HG03025 (cell line): ENCODE results near the gene OR1A2.
"Not testable (repeated sequence)": the region's sequence is repeated elsewhere in the genome, so short reads cannot be mapped to it uniquely, and the experiment has no call there.

Source experiments
- ATAC-seq: cut with Tn5 transposase; IDR thresholded peaks from one replicate; pipeline ENCODE4 v1.9.1; 2021; ENCODE audit warnings: mild to moderate bottlenecking, moderate library complexity; ENCODE audit not compliant: unreplicated experiment, low FRiP score

OR1A2 gene

DNA sequence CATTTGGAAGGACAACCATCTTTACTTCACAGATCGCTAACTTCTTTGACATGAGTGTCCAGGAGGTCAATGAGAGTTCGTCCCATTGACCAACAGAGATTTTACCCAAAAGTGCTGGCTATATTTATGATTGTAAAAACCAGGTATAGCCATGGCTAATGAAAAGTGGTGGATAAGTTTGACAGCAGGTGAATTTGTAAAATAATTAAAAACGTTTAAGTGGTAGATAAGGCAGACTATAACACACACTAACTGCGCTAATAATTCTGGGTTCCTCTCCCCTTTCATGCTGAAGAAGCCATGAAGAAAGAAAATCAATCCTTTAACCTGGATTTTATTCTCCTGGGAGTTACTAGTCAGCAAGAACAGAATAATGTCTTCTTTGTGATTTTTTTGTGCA is at the start of gene OR1A2:
TSS of gene OR1A2 (plus strand) at position 301 of the 400 bp plus-strand sequence. CDS start at position 301, 0 bp downstream.
- no peak for ATAC-seq

DNA sequence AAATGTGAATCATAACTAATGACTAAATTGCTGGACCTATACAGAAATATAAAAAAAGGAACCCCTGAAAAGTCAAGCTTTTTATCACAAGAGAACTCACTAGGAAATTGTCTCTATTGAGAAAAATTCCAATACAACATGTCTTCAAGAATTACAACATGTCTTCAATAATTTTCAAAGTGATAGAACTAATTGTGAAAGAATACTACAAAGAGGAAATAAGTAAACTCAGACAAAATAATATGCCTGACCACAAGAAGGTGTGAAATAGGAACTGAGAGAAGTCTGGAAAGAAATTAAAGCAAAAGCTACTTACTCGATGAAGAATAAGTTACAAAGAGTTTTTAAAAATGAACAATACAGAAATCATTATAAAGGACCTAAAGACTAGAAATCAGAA is 40.1 kb upstream of the OR1A2 start:
- ATAC-seq, result no peak

- no peak for ATAC-seq
These were observed 29.7 kb upstream of the OR1A2 start for GRCh38 chr17:3167574-3167973.

GRCh38 chr17:3189961-3190360 is 7.4 kb upstream of the OR1A2 start:
- ATAC-seq, result no peak

DNA sequence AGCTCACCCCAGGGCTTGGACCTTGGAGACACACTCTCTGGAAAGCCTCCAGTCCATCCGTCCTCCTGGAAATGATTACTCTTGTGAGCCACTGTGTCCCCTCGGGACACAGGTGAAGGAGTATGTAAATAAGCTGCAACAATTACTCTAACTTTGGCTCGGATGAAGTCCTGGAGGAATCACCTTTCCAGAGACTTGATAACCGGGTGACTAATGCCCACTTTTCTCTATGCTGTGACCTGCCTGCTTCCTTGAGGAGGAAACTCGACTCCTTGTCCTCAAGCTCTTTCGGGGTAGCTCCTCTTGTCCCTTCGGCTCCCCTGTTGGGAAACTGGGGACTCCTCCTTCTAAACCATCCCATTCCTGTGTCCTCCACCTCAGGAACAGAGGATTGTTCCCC is 10.0 kb downstream of the OR1A2 start, which contains the start of gene OR1A1:
TSS of gene OR1A1 (plus strand) at position 301 of the 400 bp plus-strand sequence. CDS start 7,954 bp downstream, outside the sequence.
- ATAC-seq, result no peak

- no peak for ATAC-seq
These were observed 11.2 kb downstream of the OR1A2 start for GRCh38 chr17:3208484-3208883.

GRCh38 chr17:3213001-3213400 is 15.7 kb downstream of the OR1A2 start:
- ATAC-seq, result no peak

GRCh38 chr17:3213587-3213986 is 16.3 kb downstream of the OR1A2 start:
- ATAC-seq, result no peak

- ATAC-seq, result not testable (repeated sequence)
These were observed 22.7 kb downstream of the OR1A2 start for GRCh38 chr17:3219978-3220377.

DNA sequence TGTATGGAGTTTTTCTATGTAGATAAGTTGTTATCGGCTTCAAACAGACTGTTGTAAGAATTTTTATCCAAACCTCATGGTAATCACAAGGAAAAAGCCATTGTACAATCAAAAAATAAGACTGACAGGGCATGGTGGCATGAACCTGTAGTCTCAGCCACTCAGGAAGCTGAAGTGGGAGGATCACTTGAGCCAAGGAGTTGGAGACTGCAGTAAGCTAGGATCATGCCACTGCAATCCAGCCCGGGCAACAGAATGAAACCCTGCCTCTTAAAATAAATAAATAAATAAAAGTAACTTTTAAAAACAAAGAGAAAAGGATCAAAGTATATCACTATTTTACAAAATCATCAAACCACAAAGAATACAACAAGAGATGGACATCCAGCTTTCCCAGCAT is 24.5 kb downstream of the OR1A2 start:
- no peak for ATAC-seq

DNA sequence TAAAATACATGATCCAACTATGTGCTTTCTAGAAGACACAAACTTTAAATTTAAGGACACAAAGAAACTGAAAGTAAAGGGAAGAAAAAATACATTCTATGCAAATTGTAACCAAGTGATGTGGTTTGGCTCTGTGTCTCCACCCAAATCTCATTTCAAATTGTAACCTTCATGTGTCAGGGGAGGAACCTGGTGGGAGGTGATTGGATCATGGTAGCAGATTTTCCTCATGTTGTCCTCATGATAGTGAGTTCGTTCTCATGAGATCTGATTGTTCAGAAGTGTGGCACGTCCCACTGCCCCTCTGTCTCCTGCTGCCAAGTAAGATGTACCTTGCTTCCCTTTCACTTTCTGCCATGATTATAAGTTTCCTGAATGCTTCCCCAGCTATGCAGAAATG is 25.2 kb downstream of the OR1A2 start:
- no peak for ATAC-seq

GRCh38 chr17:3224721-3225352 is 27.5 kb downstream of the OR1A2 start:
- ATAC-seq, result not testable (repeated sequence)

GRCh38 chr17:3232300-3232699 is 35.0 kb downstream of the OR1A2 start:
- ATAC-seq, result not testable (repeated sequence)

- not testable (repeated sequence) for ATAC-seq
These were observed 41.4 kb downstream of the OR1A2 start for GRCh38 chr17:3238685-3239084.

GRCh38 chr17:3241044-3241443 is 43.7 kb downstream of the OR1A2 start:
- ATAC-seq, result not testable (repeated sequence)

DNA sequence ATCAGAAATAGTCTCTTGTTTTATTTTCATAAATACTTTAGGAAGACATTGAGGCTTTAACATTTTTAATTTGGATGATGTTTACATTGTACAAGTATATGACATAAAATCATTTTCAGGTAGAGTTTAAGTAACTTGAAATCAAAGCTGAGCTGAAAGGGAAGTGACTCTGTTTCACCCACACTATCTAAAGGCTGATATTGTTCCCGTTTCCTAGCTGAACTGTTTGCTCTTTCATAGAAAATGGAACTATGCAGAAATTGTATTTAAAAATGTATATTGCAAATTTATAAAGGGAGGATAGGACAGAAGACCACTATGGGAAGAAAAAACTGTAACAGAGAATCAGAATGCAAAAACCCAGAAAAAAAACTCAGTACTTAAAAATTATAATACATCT is 47.5 kb downstream of the OR1A2 start:
- ATAC-seq, result not testable (repeated sequence)
